Fibroblast of the aortic adventitia (primary cell): ENCODE measurements around the gene COL12A1. TPM values are rescaled to one million over a fixed set of nuclear protein-coding genes. Genes with fewer than 3 reads are reported as not detected.
A peak's percentile ranks its signal among the peaks of the same experiment; 100 is the strongest.

Experiments used
- DNase-seq: peaks from one replicate; pipeline ENCODE4 v3.0.0-alpha.2; 2010; ENCODE audit warnings: low read depth
- H3K4me3 ChIP-seq: 2 replicates; pipeline ENCODE4 v1.5.1; 2011; ENCODE audit warnings: low read depth, mild to moderate bottlenecking, control low read depth, low read length, moderate library complexity
- CTCF ChIP-seq: IDR thresholded peaks from 2 replicates; pipeline ENCODE4 v1.5.1; 2011; ENCODE audit warnings: mild to moderate bottlenecking, low read length, control low read depth, inconsistent platforms; ENCODE audit not compliant: insufficient read depth
- total RNA-seq: library from RNA; depleted of rRNA; stranded (reverse); fragments of >200 nt; gene quantifications from 2 replicates; pipeline ENCODE4 v1.2.3, GENCODE V29; 2012; ENCODE audit warnings: low replicate concordance

COL12A1 gene
- total RNA-seq, 1 donor = 139 TPM

- no peak overlapping the region for H3K4me3 ChIP-seq
- TF ChIP-seq CTCF = peak; percentile 1
- DNase-seq = no peak
These were observed 7.9 kb upstream of the COL12A1 start for GRCh38 chr6:75213732-75214131.

GRCh38 chr6:75213112-75213511, 7.3 kb upstream of the COL12A1 start:
- TF ChIP-seq CTCF = no peak
- no peak overlapping the region for H3K4me3 ChIP-seq
- peak; percentile 65 for DNase-seq

- H3K4me3 ChIP-seq = no peak overlapping the region
- DNase-seq = no peak
- TF ChIP-seq CTCF = no peak
These were observed 6.2 kb upstream of the COL12A1 start for GRCh38 chr6:75211920-75212590.

- TF ChIP-seq CTCF = peak; percentile 69
- peak; percentile 87 for DNase-seq
- H3K4me3 ChIP-seq = no peak overlapping the region
These were observed 5.3 kb upstream of the COL12A1 start for GRCh38 chr6:75210885-75211739.

GRCh38 chr6:75209184-75209723, 3.4 kb upstream of the COL12A1 start:
- H3K4me3 ChIP-seq = no peak overlapping the region
- TF ChIP-seq CTCF = no peak
- DNase-seq = no peak

- peak; percentile 86 for TF ChIP-seq CTCF
- peak; percentile 87 for DNase-seq
- H3K4me3 ChIP-seq = no peak overlapping the region
These were observed 2.7 kb upstream of the COL12A1 start for GRCh38 chr6:75208298-75209183.
